ENCODE results near the gene UBAC1. TPM values are rescaled to one million over a fixed set of nuclear protein-coding genes. Genes with fewer than 3 reads are reported as not detected.

UBAC1 gene
- total RNA-seq, 4 donors from 2014 or later = 218 to 263 (median 248) TPM

- H3K27me3 ChIP-seq = no peaks in the 10 kb centered on the region
- H3K9me3 ChIP-seq = no peaks in the 10 kb centered on the region
- intact Hi-C loops (cut with DNase I; ENCODE audit: low total_unique reads) = no loop called here
- no peak overlapping the region for H3K4me3 ChIP-seq
- in situ Hi-C loops (cut with MboI; ENCODE audit: low sequenced_read_pairs in 4 of 4) = no loop called here
- DNase-seq (no peak), ATAC-seq (no peak)
- peak overlapping the region; percentile 95 to 99 (median 96) for H3K27ac ChIP-seq
- no peak for TF ChIP-seq CTCF (IDR thresholded peaks at IDR 0.05 in 4 of 5, conservative IDR thresholded peaks at IDR 0.05 in 1 of 5)
- TF ChIP-seq POLR2A (IDR thresholded peaks at IDR 0.05) = no peak
- H3K4me1 ChIP-seq = peaks cover 16 to 34% of the 10 kb centered on the region in 2 donors
- H3K36me3 ChIP-seq = peaks cover 0 to 30% of the 10 kb centered on the region in 2 donors
Measured at GRCh38 chr9:135924628-135925338, 36.4 kb downstream of the UBAC1 start.

DNA sequence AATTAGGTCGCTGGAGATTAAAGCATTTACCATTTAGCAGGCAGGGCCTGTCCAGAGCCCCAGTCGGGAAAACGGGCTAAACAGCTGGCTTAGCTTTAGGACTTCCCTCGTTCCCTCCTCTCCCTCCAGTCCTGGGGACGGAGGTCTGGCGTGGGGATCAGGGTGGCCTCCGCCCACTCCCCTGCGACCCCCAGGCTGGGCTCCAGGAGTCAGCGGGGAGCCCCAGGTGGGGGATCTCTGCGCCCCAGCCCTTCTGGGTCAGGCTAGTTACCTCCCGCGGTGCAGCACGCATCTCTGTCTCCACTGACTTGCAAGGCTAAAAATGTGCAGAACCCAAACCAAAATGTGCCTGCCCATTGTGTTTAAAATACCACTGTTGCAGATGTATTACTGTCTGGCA is 37.7 kb downstream of the UBAC1 start:
- intact Hi-C loops (cut with DNase I; ENCODE audit: low total_unique reads) = no loop called here
- no peaks in the 10 kb centered on the region for H3K9me3 ChIP-seq
- no peaks in the 10 kb centered on the region for H3K27me3 ChIP-seq
- in situ Hi-C loops (cut with MboI; ENCODE audit: low sequenced_read_pairs in 4 of 4) = no loop called here
- ATAC-seq (no peak), DNase-seq (no peak)
- H3K36me3 ChIP-seq = peaks cover 0 to 30% of the 10 kb centered on the region in 2 donors
- no peak overlapping the region for H3K4me3 ChIP-seq
- peak overlapping the region; percentile 1 to 99 (median 82) for H3K27ac ChIP-seq
- peaks cover 13 to 31% of the 10 kb centered on the region in 2 donors for H3K4me1 ChIP-seq
- no peak for TF ChIP-seq CTCF (IDR thresholded peaks at IDR 0.05 in 4 of 5, conservative IDR thresholded peaks at IDR 0.05 in 1 of 5)

DNA sequence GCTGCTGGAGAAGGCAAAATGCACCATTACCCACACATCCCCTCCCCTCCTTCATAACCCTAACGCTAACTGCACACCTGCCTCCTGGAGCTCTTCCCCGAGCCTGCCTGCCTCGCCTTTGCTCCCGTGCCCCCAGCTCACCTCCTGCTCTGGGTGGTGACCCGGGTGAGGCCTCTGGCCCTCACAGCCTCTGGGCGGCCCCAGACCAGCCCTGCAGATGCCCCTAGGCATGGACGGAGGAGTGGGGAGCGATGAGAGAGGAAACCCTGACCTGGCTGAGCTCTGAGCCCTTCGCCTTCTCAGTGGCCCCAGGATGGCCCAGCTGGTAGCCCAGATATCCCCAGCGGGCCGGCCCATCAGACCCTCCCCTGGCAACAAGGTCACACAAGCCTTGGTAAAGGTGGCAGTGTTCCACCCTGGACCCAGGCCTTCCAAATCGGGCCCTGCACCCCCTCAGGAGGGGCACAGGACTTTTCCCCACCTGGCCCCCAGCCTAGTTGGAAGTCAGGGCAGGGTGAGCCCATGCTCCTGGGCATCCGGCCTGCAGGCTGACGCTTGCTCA is 39.3 kb downstream of the UBAC1 start:
- in situ Hi-C loops (cut with MboI; ENCODE audit: low sequenced_read_pairs in 4 of 4) = no loop called here
- Histone ChIP-seq H3K9me3 (no peaks in the 10 kb centered on the region), H3K4me1 (peaks cover 4 to 19% of the 10 kb centered on the region in 2 donors), H3K27me3 (no peaks in the 10 kb centered on the region), H3K36me3 (peaks cover 0 to 30% of the 10 kb centered on the region in 2 donors), H3K27ac (peak overlapping the region; percentile 50 to 99 (median 82)), H3K4me3 (no peak overlapping the region)
- ATAC-seq (peak in 1 of 2 donors; percentile 3), DNase-seq (peak in 1 of 2 donors; percentile 11)
- no peak for TF ChIP-seq POLR2A (IDR thresholded peaks at IDR 0.05)
- no peak for TF ChIP-seq CTCF (IDR thresholded peaks at IDR 0.05 in 4 of 5, conservative IDR thresholded peaks at IDR 0.05 in 1 of 5)
- intact Hi-C loops (cut with DNase I; ENCODE audit: low total_unique reads) = no loop called here

- Histone ChIP-seq H3K4me3 (no peak overlapping the region), H3K27me3 (no peaks in the 10 kb centered on the region), H3K27ac (peak overlapping the region; percentile 50 to 99 (median 82)), H3K4me1 (peaks cover 0 to 14% of the 10 kb centered on the region in 2 donors), H3K9me3 (no peaks in the 10 kb centered on the region), H3K36me3 (peaks cover 0 to 36% of the 10 kb centered on the region in 2 donors)
- ATAC-seq = peak; percentile 20 to 23
- in situ Hi-C loops (cut with MboI; ENCODE audit: low sequenced_read_pairs in 4 of 4) = no loop called here
- DNase-seq = peak in 1 of 2 donors; percentile 19
- intact Hi-C loops (cut with DNase I; ENCODE audit: low total_unique reads) = no loop called here
- TF ChIP-seq POLR2A (IDR thresholded peaks at IDR 0.05) (no peak), CTCF (IDR thresholded peaks at IDR 0.05 in 4 of 5, conservative IDR thresholded peaks at IDR 0.05 in 1 of 5) (no peak)
Measured at GRCh38 chr9:135920973-135921585, 40.1 kb downstream of the UBAC1 start.

All from gastrocnemius medialis (tissue), 4 donors.